PC-9 (cell line): Measurements from ENCODE around the gene CEACAM6.

Experiments
- CTCF ChIP-seq: fragments of 200-600 bp; sonication (generic); conservative IDR thresholded peaks from 2 replicates; pipeline ENCODE4 v1.6.1; 2017; ENCODE audit warnings: mixed run types, antibody characterized with exemption, mild to moderate bottlenecking, moderate library complexity
- EZH2 ChIP-seq: fragments of 200-600 bp; sonication (generic); IDR thresholded peaks from 2 replicates; pipeline ENCODE4 v1.8.0; 2017; ENCODE audit warnings: antibody characterized with exemption, low read depth

GRCh38 chr19:41804336-41804735, 49.0 kb downstream of the CEACAM6 start:
- TF ChIP-seq CTCF (no peak), EZH2 (no peak)
